Esophagus (tissue), 2 donors: ENCODE data around the gene FLNC. TPM values are rescaled to one million over a fixed set of nuclear protein-coding genes. Genes with fewer than 3 reads are reported as not detected.

Source experiments
- H3K27ac ChIP-seq, 2 donors: one replicate each; pipeline ENCODE4 v1.5.1; 2013; ENCODE audit warnings: low read depth in 2 of 2, mild to moderate bottlenecking in 2 of 2, inconsistent platforms in 1 of 2, low read length in 1 of 2, moderate library complexity in 1 of 2
- H3K27me3 ChIP-seq, 2 donors: one replicate each; pipeline ENCODE4 v1.6.1; 2013; ENCODE audit warnings: low read length in 2 of 2, control low read depth in 1 of 2, mild to moderate bottlenecking in 1 of 2; ENCODE audit not compliant: insufficient read depth in 2 of 2, control insufficient read depth in 1 of 2
- H3K36me3 ChIP-seq, 2 donors: one replicate each; pipeline ENCODE4 v1.6.1; 2013; ENCODE audit warnings: low read length in 1 of 2; ENCODE audit not compliant: control insufficient read depth in 2 of 2, insufficient read depth in 2 of 2
- H3K4me1 ChIP-seq, 2 donors: one replicate each; pipeline ENCODE4 v1.6.1; 2013; ENCODE audit warnings: low read length in 1 of 2; ENCODE audit not compliant: control insufficient read depth in 2 of 2, insufficient read depth in 2 of 2
- H3K4me3 ChIP-seq, 2 donors: one replicate each; pipeline ENCODE4 v1.5.1; 2013; ENCODE audit warnings: low read length in 2 of 2, mild to moderate bottlenecking in 2 of 2, low read depth in 1 of 2, moderate library complexity in 1 of 2
- H3K9me3 ChIP-seq, 2 donors: one replicate each; pipeline ENCODE4 v1.6.1; 2013; ENCODE audit warnings: mild to moderate bottlenecking in 2 of 2, low read depth in 1 of 2, low read length in 1 of 2, moderate library complexity in 1 of 2; ENCODE audit not compliant: control insufficient read depth in 2 of 2, insufficient read depth in 1 of 2
- WGBS, 2 donors: extraction: QIAGEN DNeasy Blood & Tissue Kit; methylation state at CpG; one replicate each; pipeline ENCODE4 v1.1.7; 2013; 5-methylcytosine and 5-hydroxymethylcytosine counted together
- polyA plus RNA-seq, 2 donors: library from polyadenylated mRNA; stranded (reverse); fragments of 200-250 nt; gene quantifications; one replicate each; pipeline ENCODE4 v1.2.3, GENCODE V29; 2013
- donor health status: healthy with polysubstance abuse.
- donor health status: Bipolar disorder and iron deficiency.

Gene FLNC
- polyA plus RNA-seq, 2 donors, result 3.1 to 7.7 TPM

- H3K27ac ChIP-seq, result peak within 1 kb of the TSS; percentile 29 to 37
- no peaks in the 10 kb centered on the region for H3K9me3 ChIP-seq
- WGBS, 2 donors, result 0% methylated on average over 55 to 80 of the region's 80 CpGs
Observed at GRCh38 chr7:128791121-128791971, 38.9 kb upstream of the FLNC start, which contains the start of gene CCDC136. Gene CCDC136, plus strand, starts transcription at chr7:128791968. Its CDS starts 444 bp downstream, at chr7:128792412.

GRCh38 chr7:128791972-128792327, 38.3 kb upstream of the FLNC start:
- WGBS, 2 donors, result 21 to 22% methylated on average over 8 to 9 of the region's 9 CpGs
- H3K27ac ChIP-seq, result no peak overlapping the region
- H3K4me3 ChIP-seq, result peak overlapping the region; percentile 51 to 66

More at GRCh38 chr7:128791121-128791971, 38.9 kb upstream of the FLNC start, which contains the start of gene CCDC136:
- peaks cover 6 to 7% of the 10 kb centered on the region in 2 donors for H3K4me1 ChIP-seq
- H3K4me3 ChIP-seq, result peak within 1 kb of the TSS; percentile 51 to 66
- H3K27me3 ChIP-seq, result no peaks in the 10 kb centered on the region
- no peaks in the 10 kb centered on the region for H3K36me3 ChIP-seq

GRCh38 chr7:128792471-128793180, 37.6 kb upstream of the FLNC start:
- Histone ChIP-seq H3K9me3 (no peaks in the 10 kb centered on the region), H3K36me3 (no peaks in the 10 kb centered on the region), H3K4me3 (no peak overlapping the region), H3K4me1 (peaks cover 6 to 7% of the 10 kb centered on the region in 2 donors), H3K27me3 (no peaks in the 10 kb centered on the region), H3K27ac (no peak overlapping the region)
- 62 to 64% methylated on average over 10 of the region's 10 CpGs for WGBS, 2 donors

More at GRCh38 chr7:128791972-128792327, 38.3 kb upstream of the FLNC start:
- Histone ChIP-seq H3K36me3 (no peaks in the 10 kb centered on the region), H3K9me3 (no peaks in the 10 kb centered on the region), H3K4me1 (peaks cover 6 to 7% of the 10 kb centered on the region in 2 donors), H3K27me3 (no peaks in the 10 kb centered on the region)

- Histone ChIP-seq H3K9me3 (no peaks in the 10 kb centered on the region), H3K27ac (no peak overlapping the region), H3K4me1 (peaks cover 6 to 7% of the 10 kb centered on the region in 2 donors), H3K27me3 (no peaks in the 10 kb centered on the region), H3K36me3 (no peaks in the 10 kb centered on the region), H3K4me3 (no peak overlapping the region)
- 95 to 98% methylated on average over 5 of the region's 5 CpGs for WGBS, 2 donors
Observed at GRCh38 chr7:128793181-128793547, 37.0 kb upstream of the FLNC start.

GRCh38 chr7:128794020-128794419, 36.2 kb upstream of the FLNC start:
- Histone ChIP-seq H3K27ac (no peak overlapping the region), H3K4me1 (peaks cover 6 to 7% of the 10 kb centered on the region in 2 donors), H3K4me3 (no peak overlapping the region), H3K9me3 (no peaks in the 10 kb centered on the region), H3K27me3 (no peaks in the 10 kb centered on the region), H3K36me3 (no peaks in the 10 kb centered on the region)
- 64 to 73% methylated on average over 3 of the region's 3 CpGs for WGBS, 2 donors

GRCh38 chr7:128794436-128794835, 35.8 kb upstream of the FLNC start:
- Histone ChIP-seq H3K27ac (no peak overlapping the region), H3K27me3 (no peaks in the 10 kb centered on the region), H3K36me3 (no peaks in the 10 kb centered on the region), H3K4me3 (no peak overlapping the region), H3K9me3 (no peaks in the 10 kb centered on the region), H3K4me1 (peaks cover 6 to 7% of the 10 kb centered on the region in 2 donors)
- WGBS, 2 donors, result 88 to 92% methylated on average over 8 of the region's 8 CpGs

- no peak overlapping the region for H3K27ac ChIP-seq
- WGBS, 2 donors, result 83 to 85% methylated on average over 4 of the region's 4 CpGs
- H3K36me3 ChIP-seq, result no peaks in the 10 kb centered on the region
- H3K4me3 ChIP-seq, result no peak overlapping the region
- no peaks in the 10 kb centered on the region for H3K27me3 ChIP-seq
- H3K4me1 ChIP-seq, result peaks cover 6 to 7% of the 10 kb centered on the region in 2 donors
- no peaks in the 10 kb centered on the region for H3K9me3 ChIP-seq
Observed at GRCh38 chr7:128795129-128795528, 35.1 kb upstream of the FLNC start.

GRCh38 chr7:128796327-128796726, 33.9 kb upstream of the FLNC start:
- peaks cover 6 to 7% of the 10 kb centered on the region in 2 donors for H3K4me1 ChIP-seq
- 58 to 63% methylated on average over 5 of the region's 5 CpGs for WGBS, 2 donors

GRCh38 chr7:128799451-128799850, 30.8 kb upstream of the FLNC start:
- no peaks in the 10 kb centered on the region for H3K4me1 ChIP-seq
- 76 to 86% methylated on average over 2 of the region's 2 CpGs for WGBS, 2 donors

More at GRCh38 chr7:128796327-128796726, 33.9 kb upstream of the FLNC start:
- no peaks in the 10 kb centered on the region for H3K27me3 ChIP-seq
- H3K27ac ChIP-seq, result no peak overlapping the region
- no peaks in the 10 kb centered on the region for H3K36me3 ChIP-seq
- H3K4me3 ChIP-seq, result no peak overlapping the region
- H3K9me3 ChIP-seq, result no peaks in the 10 kb centered on the region

More at GRCh38 chr7:128799451-128799850, 30.8 kb upstream of the FLNC start:
- Histone ChIP-seq H3K9me3 (no peaks in the 10 kb centered on the region), H3K4me3 (no peak overlapping the region), H3K27me3 (no peaks in the 10 kb centered on the region), H3K27ac (no peak overlapping the region), H3K36me3 (no peaks in the 10 kb centered on the region)
